AG08396 (cell line): Measurements from ENCODE around the gene COA3.
A peak's percentile ranks its signal among the peaks of the same experiment; 100 is the strongest.

Experiments used
- DNase-seq: peaks from one replicate; pipeline ENCODE4 v3.0.0; 2012; ENCODE audit warnings: low spot score, mixed read lengths

Gene COA3

GRCh38 chr17:42817866-42818265 lies 19.4 kb upstream of the COA3 start:
- no peak for DNase-seq

GRCh38 chr17:42814633-42815399 lies 16.3 kb upstream of the COA3 start:
- DNase-seq, result peak; percentile 13

- peak; percentile 84 for DNase-seq
Measured at GRCh38 chr17:42809250-42809649, 10.7 kb upstream of the COA3 start.

- DNase-seq, result no peak
Measured at GRCh38 chr17:42806249-42806648, 7.7 kb upstream of the COA3 start.

- no peak for DNase-seq
Measured at GRCh38 chr17:42804918-42805367, 6.4 kb upstream of the COA3 start.

- no peak for DNase-seq
Measured at GRCh38 chr17:42803074-42803883, 4.8 kb upstream of the COA3 start.

GRCh38 chr17:42798011-42798382 lies 507 bp downstream of the COA3 start:
- no peak for DNase-seq

GRCh38 chr17:42797067-42798007 lies 1.2 kb downstream of the COA3 start:
- DNase-seq, result no peak

GRCh38 chr17:42796066-42796758 lies 2.3 kb downstream of the COA3 start:
- no peak for DNase-seq

- DNase-seq, result no peak
Measured at GRCh38 chr17:42795465-42795864, 3.0 kb downstream of the COA3 start.

GRCh38 chr17:42795061-42795460 lies 3.4 kb downstream of the COA3 start:
- DNase-seq, result no peak

- no peak for DNase-seq
Measured at GRCh38 chr17:42792545-42792944, 6.0 kb downstream of the COA3 start.

GRCh38 chr17:42791948-42792347 lies 6.6 kb downstream of the COA3 start:
- no peak for DNase-seq

GRCh38 chr17:42787266-42787665 lies 11.2 kb downstream of the COA3 start:
- no peak for DNase-seq

- DNase-seq, result no peak
Measured at GRCh38 chr17:42784811-42785592, 13.5 kb downstream of the COA3 start.

- DNase-seq, result no peak
Measured at GRCh38 chr17:42784409-42784808, 14.1 kb downstream of the COA3 start.

GRCh38 chr17:42783791-42784138 lies 14.7 kb downstream of the COA3 start:
- DNase-seq, result no peak

GRCh38 chr17:42783062-42783790 lies 15.3 kb downstream of the COA3 start:
- DNase-seq, result peak; percentile 68

GRCh38 chr17:42782166-42783061 lies 16.1 kb downstream of the COA3 start:
- peak; percentile 36 for DNase-seq
